HG03460 (cell line): Measurements from ENCODE around the gene CALML6.

Experiments
- ATAC-seq: cut with Tn5 transposase; IDR thresholded peaks from one replicate; pipeline ENCODE4 v1.9.1; 2021; ENCODE audit not compliant: unreplicated experiment

The CALML6 gene

GRCh38 chr1:1964811-1965210 lies 49.8 kb downstream of the CALML6 start:
- ATAC-seq, result no peak

GRCh38 chr1:1965546-1965945 lies 50.5 kb downstream of the CALML6 start:
- ATAC-seq, result no peak

DNA sequence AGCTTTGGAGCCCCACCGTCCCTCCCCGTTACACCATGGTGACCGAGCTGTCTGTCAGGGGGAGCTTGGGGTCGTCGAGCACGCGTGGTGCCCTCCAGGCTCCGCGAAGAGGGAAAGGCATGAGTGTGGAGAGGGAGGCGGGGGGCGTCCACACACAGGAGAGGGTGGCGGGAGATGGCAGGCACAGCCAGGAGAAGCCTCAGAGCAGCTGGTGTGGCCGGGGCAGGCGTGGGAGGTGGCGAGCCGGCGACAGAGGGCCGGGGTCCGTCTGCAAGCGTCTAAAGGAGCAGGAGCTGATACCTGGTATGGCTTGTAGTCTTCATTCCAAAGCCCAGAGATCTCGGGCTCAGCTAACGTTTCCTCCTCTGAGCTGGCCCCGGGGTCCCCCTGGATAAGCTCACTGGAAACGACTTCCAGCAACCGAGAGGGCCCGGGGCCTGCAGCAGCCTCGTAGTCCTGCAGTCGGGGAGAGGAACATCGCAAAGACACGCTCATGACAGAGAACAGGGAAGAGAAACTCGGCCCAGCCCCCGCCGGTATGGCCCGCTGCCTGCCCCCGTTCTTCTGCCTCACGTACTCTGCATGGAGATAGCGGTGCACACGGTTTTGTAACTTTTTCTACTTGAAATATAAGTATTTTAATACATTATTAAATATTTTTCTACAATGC lies 51.1 kb downstream of the CALML6 start:
- no peak for ATAC-seq
